Erythroblast (primary cell): ENCODE data around the gene CACNA1C.

ENCODE experiments used
- DNase-seq, 2 experiments: peaks; one replicate each; lab custom pipeline; 2025; lab: John Stamatoyannopoulos, UW
- GATA1 ChIP-seq: IDR thresholded peaks from 2 replicates; pipeline ENCODE4 v1.6.1; 2011; ENCODE audit warnings: low read depth, mild to moderate bottlenecking, control low read depth, low read length, moderate library complexity
- POLR2A ChIP-seq: IDR thresholded peaks from 2 replicates; pipeline ENCODE4 v1.6.1; 2011; ENCODE audit warnings: mild to moderate bottlenecking, low read length

The CACNA1C gene

DNA sequence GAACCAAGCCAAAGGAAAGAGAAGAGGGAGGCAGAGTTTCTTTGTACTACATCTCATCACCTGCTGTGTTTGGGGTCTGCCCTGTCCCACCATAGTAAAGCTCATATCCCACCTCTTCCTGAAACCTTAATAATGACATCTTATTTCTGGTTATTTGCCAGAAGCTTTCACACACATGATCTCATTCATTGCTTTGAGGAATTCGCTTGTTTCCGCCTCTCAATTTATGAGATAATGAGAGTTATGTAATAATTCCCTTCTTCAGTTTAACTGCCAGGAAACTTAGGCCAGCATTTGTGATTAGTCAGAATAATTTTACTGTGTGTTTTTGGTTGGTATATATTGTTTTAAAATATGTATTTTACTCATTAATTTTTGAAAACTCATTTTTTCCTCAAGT lies 205.2 kb downstream of the CACNA1C start:
- DNase-seq, result no peak
- TF ChIP-seq GATA1 (no peak), POLR2A (no peak)

DNA sequence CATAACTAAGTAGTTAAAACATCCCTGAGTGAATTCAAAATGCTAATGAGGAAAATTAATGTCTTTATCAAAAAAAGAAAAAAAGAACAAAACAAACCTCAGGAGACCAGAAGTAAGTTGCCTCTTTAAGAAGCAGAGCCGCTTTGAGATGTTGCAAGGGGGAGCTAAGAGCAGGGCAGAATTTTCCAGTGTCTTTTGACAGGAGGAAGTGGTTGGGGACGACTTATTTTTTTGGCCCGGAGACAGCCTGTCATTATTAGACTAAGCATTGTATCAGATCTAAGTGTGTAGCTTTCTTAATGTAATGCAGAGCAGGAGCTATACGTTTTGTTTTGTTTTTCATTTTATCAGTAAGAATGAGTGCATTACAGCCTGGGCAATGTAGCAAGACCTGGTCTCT lies 206.6 kb downstream of the CACNA1C start:
- TF ChIP-seq POLR2A, result no peak
- TF ChIP-seq GATA1, result no peak
- no peak for DNase-seq

DNA sequence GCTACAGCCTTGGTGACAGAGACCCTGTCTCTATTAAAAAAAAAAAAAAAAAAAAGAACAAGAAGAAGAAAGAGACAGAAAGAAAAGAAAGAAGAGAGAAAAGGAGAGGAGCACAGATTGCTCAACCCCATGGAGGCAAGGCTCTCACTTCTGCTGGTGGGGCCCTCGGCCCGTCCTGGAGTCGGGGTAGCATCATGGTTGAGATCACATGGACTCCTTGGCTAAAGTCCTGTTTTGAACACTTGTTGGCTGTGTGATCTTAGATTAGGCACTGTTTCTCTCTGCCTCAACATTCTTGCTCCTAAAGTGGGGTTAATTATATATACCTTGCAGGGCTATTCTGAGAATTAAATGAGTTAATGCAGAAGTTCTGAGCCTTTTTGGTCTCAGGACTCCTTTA lies 207.7 kb downstream of the CACNA1C start:
- no peak for TF ChIP-seq POLR2A
- no peak for TF ChIP-seq GATA1
- no peak for DNase-seq

DNA sequence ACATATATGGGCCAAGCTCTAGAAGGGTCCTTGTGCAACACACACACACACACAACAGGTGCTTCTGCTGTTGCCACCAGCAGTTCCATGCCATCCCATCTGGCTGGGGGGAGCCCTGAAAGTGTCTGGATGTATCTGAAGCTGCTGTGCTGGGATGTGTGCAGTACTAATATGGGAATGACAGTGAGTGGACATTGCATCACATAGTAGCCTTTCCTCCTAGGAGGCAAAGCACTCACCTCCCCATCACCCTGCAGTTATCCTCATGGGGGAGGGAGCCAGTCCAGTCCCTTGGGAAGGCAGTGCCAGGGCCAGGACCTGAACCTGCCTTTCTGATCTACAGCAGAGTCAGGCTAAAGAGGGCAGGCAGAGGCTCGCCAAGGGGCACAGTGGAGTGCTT lies 208.9 kb downstream of the CACNA1C start:
- no peak for DNase-seq
- TF ChIP-seq POLR2A (no peak), GATA1 (no peak)

DNA sequence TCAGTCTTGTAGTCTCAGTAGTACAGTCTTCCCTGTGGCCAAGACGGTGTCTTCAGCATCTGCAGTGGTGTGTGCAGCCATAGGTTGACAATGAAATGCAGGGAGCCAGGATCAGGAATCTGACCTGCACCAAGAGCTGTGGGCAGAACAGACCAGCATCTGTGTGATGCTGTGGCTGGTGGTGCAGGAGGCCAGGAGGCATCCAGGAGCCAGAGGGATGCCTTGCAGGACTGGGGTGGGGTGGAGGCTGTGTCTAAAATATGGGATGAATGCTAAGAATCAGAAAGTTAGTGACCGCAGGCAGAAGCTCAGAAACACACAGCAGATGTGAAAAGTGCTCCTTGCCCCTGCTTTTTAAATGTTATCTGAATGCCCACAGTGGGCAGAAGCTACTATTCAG lies 209.7 kb downstream of the CACNA1C start:
- no peak for TF ChIP-seq POLR2A
- no peak for TF ChIP-seq GATA1

DNA sequence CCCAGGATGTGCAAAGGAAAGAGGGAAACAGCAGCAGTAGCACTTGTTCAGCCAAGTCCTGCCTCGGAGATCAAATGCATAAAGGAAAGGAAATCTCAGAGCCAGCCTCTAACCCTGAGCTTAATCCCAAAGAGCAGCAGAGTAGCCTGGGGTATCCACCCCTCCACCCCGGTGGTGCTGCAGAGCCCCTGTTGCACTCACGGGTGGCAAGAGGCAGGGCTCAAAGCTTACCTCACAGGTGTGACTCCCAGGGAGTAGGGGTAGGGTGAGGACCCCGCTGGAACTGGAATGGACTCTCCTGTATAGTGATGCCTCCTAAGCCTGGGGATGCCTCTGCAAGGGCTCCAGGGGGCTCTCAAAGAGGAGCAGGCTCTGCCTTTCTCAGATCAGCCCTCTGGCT lies 211.1 kb downstream of the CACNA1C start:
- TF ChIP-seq GATA1 (no peak), POLR2A (no peak)

More for the DNA sequence above, 209.7 kb downstream of the CACNA1C start:
- no peak for DNase-seq

DNA sequence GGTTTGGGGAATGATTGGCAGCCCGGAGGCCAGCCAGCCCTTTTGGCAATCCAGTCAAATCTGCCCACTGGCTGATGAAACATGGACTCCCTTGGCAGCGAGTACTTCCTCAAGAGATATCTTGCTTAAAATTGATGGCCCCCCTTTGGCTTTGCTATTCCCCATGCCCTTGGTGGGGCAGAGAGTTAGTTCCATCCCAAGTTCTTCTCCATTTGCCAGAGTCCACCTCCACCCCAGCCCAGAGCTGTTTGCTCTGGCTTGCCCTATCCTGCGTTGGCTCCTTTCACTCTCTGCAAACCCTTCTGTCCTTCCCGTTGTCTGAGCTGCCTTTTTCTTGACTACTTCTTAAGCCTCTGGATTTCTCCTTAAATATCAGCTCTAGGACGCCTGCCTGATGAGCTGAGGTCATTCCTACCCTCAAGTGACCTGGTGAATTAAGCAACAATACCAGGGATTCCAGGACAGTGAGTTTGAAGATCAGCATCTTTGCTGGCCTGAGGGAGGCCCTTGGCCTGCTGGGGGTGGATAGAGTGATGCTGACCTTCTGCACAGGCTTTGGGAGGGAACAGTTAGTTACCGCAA lies 212.0 kb downstream of the CACNA1C start:
- DNase-seq, result no peak
- TF ChIP-seq GATA1 (no peak), POLR2A (no peak)

More for the DNA sequence above, 211.1 kb downstream of the CACNA1C start:
- no peak for DNase-seq

DNA sequence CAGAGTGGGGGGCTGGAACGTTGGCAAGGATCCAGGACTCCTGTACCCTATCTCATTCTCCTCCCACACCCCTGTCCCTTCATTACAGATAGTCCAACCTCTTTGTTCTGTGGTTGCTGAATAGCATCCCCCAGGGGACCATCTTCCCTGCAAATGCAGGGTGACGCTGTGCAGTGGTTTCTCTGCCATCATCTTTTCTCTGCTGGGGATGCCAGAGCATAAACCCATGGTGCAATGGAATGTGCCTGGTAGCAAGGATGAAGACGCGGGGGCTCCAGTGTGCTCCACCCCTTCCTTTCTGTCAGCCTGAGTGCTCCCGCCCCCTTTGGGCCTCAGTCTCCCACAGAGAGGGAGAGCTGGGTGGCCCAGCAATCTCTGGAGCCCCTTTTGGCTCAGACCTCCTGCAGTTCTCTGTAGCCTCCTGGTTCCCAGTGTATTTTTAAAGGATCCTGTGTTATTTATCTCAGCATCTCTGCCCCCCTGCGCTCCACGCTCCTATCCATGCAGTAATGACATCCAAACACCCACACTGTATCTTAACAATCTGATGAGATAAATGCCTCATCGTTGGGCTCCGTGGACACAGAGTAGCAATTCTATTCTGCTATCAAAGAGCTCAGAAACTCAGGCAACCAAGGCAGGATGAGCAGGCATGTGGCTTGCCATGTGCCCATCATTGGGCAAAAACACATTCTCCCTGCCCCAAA lies 212.8 kb downstream of the CACNA1C start:
- no peak for TF ChIP-seq POLR2A
- TF ChIP-seq GATA1, result no peak
- no peak for DNase-seq

DNA sequence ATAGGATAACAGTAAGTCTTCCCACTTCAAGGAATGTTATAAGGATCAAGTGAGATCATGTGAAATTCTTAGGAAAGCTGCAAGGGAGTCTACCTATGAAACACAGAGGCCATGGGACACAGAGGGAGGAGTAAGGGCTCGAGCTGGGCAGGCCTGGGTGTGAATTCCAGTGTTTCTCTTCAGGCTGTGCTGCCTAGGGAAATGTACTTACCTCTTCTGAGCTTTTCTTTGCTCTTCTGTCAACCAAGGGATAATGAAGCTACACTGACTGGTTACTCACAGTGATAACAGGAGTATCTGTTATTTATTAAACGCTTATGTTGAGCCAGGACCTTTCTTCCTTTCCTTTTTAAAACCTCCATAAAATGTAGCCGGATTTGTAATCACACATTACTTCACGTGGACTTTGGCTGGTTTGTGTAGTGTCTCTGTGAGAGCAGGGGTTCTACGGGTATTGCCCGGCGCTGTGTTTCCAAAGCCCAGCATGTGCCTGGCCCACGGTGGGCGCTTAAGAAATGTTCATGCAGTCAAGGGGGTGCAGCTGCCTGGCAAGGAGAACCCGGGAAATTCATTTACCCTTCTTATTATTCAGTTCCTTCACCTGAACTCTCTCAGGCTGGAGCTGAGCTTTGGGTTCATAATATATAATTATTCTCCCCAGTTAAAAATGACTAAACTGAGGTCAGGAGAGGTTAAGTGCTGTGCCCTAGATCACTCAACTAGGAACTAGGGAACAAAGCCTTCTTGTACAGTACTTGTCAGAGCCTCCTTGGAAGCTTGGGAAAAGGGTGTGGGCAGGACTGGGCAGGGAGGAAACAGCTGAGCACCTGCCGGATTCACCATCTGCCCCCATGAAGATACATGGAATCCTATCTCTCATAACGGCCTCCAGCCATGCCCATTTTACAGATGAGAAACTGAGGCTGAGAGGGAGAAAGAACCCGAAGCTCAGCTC lies 214.2 kb downstream of the CACNA1C start:
- DNase-seq, result no peak
- TF ChIP-seq POLR2A (no peak), GATA1 (no peak)

DNA sequence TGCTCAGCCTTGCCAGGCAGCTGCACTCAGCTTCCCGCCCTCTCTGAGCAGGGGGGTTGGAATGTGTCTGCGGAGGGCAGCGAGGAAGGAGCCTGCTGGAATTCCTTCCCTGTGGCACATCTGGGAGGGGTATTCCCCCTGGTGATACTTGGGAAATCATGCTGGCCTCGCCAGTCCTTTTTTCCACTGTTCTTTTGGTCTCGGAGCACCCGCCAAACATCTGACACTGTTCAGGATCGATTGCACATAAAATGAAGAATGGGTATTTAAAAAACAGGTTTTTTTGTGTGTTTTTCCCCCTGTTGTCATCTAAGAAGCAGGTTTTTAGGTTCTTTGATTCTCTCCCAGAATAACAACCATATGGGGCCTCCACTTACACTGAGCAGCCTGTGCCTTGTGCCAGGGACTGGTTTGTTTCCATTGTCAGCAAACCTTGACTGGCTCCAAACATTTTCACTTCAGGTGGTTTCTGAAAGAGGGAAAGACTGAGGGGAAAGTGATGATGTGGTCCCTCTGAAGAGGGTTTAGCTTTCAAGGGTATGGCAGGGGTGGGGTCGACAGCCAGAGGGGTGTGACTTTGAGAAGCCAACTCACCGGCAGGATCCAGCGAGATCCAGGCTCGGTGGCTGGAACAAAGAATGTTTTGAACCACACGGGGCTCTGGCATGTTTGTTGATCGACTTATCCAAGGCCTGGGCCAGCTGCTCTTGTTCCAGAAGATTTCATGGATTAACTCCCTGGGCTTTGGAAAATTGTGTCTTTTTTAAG lies 215.1 kb downstream of the CACNA1C start:
- no peak for DNase-seq
- TF ChIP-seq GATA1 (no peak), POLR2A (no peak)

DNA sequence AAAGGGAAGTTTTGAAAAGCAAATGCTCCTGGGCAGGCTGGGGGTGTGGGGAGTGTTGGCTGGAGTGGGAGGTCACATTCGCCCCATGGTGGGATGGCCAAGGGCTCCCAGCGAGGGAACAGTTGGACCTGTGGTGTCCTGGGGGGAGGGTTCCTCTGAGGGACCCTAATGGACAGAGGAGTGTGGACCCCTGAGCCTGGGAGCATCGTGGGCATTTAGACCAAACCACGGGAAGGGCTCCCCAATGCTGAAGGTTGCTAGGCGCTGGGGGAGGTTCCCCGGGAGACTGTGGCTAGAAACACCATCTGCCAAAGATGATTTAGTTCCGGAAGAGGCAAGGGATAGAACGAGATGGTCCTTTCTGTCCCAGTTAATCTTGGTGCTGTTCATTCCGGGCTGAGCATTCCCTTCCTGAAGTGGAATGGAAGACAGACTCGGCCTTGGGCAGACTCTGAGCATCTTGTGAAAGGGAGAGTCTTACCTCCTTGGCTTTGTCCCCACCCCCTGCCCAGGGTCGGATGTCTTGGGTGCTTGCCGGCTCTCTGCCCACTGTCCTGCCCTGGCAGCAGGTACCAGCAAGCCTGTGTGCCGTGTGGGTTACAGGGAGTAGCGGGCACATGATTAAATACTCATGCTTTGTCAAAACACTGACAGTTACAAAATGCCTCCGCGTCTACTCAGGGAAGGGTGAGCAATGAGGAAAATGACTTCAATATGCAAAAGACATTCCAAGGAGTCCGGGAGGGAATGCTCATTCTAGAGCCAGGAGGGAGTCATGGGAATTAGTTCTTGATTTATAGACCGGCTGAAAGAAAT lies 215.9 kb downstream of the CACNA1C start:
- TF ChIP-seq POLR2A (no peak), GATA1 (no peak)

DNA sequence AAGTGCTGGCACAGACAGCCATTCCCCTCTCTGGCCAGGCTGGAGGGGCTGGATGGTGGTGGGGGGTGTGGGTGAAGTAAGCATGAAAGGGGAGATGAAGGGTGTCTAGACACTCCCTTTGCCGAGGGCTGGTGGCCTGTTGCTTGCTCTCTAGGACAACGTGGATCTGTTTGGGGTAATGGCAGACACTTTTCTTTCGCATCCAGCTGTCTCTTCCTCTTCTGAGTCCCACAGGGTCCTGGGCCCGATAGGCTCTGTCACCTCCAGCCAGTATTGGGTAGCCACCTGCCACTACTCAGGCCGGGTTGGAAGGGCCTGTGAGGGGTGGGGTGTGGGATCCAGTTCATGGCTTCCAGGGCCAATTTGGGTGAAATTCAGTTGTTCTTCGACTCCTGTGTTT lies 218.1 kb downstream of the CACNA1C start:
- TF ChIP-seq GATA1, result no peak
- no peak for TF ChIP-seq POLR2A
- no peak for DNase-seq

More for the DNA sequence above, 215.9 kb downstream of the CACNA1C start:
- DNase-seq, result no peak

DNA sequence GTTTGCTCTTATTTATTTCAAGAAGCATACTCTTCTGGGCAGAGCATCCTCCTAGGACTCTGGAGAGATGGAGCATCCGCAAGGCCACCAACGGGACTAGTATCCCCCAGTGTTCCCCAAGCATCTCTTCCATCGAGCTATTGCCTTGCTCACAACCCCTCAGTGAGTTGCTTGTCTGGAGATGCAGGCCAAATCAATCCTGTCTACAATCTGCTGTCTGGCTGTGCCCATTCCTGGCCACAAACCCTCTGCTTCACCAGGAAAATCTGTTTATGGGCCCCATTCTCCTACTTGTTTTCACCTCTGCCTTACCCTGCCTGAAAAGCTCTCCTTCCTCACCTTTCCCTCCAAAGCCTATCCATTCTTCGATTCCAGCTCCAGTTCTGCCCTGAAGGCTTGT lies 219.2 kb downstream of the CACNA1C start:
- no peak for DNase-seq
- TF ChIP-seq POLR2A, result no peak
- TF ChIP-seq GATA1, result no peak
